Memory B cell (primary cell): Measurements from ENCODE around the gene TSPAN11.

Source experiments
- ATAC-seq: fragments of 150-1000 bp; cut with Tn5 transposase; 2 replicates; pipeline ENCODE4 v1.10.0; 2021; ENCODE audit warnings: low read depth, mild to moderate bottlenecking, moderate library complexity
- DNase-seq, 2 donors: peaks; one replicate each; pipeline ENCODE4 v3.0.0; 2022; ENCODE audit warnings: low spot score in 2 of 2
- H3K27ac Mint-ChIP-seq: one replicate; pipeline ENCODE4 v1.8.0; 2022; ENCODE audit warnings: mild to moderate bottlenecking, moderate library complexity, mixed read lengths
- H3K27me3 Mint-ChIP-seq: one replicate; pipeline ENCODE4 v1.8.0; 2022; ENCODE audit warnings: mixed read lengths
- H3K36me3 Mint-ChIP-seq: one replicate; pipeline ENCODE4 v1.8.0; 2022; ENCODE audit warnings: mild to moderate bottlenecking, mixed read lengths
- H3K4me1 Mint-ChIP-seq: one replicate; pipeline ENCODE4 v1.8.0; 2022; ENCODE audit warnings: mixed read lengths
- H3K4me3 Mint-ChIP-seq: one replicate; pipeline ENCODE4 v1.8.0; 2022; ENCODE audit warnings: mild to moderate bottlenecking, moderate library complexity, mixed read lengths
- H3K9me3 Mint-ChIP-seq: one replicate; pipeline ENCODE4 v1.8.0; 2022; ENCODE audit warnings: mixed read lengths

The TSPAN11 gene

DNA sequence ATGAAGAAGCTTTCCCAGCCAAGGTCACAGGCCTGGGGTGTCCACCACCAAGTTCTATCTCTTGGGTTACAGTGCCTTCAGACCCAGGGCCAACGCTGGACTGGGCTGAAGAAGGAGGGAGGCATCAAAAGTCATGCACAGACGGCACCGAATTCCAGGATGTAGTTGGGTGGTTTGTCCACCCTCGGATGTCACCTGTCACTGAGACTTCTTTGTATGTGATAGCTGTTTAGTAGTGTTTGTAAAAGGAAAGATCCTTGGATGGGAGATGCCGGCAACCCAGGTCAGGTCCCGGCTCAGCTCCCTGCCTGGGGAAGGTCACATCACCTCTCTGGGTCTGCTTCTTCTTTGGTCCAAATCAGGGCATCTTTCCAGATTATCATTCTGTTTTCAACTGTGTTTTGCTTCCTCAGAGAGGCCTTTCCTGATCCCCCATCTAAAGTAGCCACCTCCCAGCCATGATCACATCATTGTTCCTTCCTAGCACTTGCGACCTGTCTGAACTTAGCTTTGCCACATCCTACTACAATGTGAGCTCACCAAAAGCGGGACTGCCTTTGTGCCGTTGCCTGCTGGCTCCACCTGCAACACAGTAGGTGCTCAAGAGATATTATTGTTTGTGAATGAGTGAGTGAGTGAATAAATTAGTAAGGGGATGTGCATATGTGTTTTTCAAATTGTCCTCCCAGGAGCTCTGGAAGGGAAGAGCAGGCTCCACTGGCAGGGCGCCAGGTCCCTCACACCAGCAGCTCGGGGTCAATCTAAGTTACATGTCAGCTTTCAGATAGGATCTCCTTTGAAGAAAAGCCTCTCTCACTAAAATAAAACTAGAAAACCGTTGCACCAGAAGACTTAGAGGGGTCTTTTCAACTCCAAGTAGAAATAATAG is 2.1 kb downstream of the TSPAN11 start:
- H3K36me3 Mint-ChIP-seq: no peaks in the 10 kb centered on the region
- no peak for ATAC-seq

DNA sequence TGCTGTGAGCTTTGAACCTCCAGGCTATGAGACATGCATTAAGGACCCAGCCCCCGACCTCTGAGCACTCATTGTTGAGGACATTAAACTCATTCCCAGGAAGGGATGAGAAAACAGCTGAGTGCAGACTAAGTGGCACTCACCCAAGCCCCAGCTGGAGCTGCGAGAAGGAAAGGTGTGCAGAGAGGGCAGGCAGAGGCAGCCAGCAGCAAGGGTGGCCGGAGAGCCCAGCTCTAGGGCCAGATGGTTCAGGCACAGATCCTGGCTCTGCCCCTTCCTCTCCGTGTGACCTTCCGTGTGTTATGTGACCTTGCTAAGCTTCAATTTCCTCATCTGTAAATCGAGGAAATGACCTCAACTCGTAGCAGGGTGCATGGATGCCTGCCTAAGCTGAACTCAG is 3.7 kb downstream of the TSPAN11 start:
- no peaks in the 10 kb centered on the region for H3K9me3 Mint-ChIP-seq
- DNase-seq (no peak), ATAC-seq (no peak)
- H3K36me3 Mint-ChIP-seq: no peaks in the 10 kb centered on the region
- no peaks in the 10 kb centered on the region for H3K4me1 Mint-ChIP-seq
- no peak overlapping the region for H3K27ac Mint-ChIP-seq
- no peak overlapping the region for H3K4me3 Mint-ChIP-seq
- peaks cover 33% of the 10 kb centered on the region for H3K27me3 Mint-ChIP-seq

More for the DNA sequence above, 2.1 kb downstream of the TSPAN11 start:
- no peaks in the 10 kb centered on the region for H3K9me3 Mint-ChIP-seq
- no peaks in the 10 kb centered on the region for H3K4me1 Mint-ChIP-seq
- H3K4me3 Mint-ChIP-seq: no peak overlapping the region
- H3K27me3 Mint-ChIP-seq: peaks cover 39% of the 10 kb centered on the region
- no peak for DNase-seq
- no peak overlapping the region for H3K27ac Mint-ChIP-seq

DNA sequence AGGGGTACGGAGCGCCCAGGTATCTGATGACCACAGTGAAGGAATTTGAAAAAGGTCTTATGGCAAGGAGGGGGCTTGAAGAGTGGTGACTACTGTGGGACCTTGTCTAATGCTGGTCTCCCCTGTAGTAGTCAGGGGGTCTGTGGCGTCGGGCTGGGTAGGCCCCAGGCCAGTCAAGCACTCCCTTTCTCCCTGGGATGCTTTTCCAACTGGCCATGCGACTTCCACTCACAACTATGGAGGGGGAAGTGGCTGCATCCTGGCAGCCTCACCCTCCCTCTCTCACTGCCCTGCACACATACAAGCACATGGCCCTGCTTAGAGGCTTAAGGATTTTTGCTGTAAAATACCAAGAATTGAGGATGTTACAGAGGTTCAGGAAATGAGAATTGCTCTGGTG is 4.1 kb downstream of the TSPAN11 start:
- ATAC-seq: no peak
- Mint-ChIP-seq H3K9me3 (no peaks in the 10 kb centered on the region), H3K4me1 (no peaks in the 10 kb centered on the region), H3K4me3 (no peak overlapping the region), H3K27ac (no peak overlapping the region), H3K27me3 (peaks cover 29% of the 10 kb centered on the region), H3K36me3 (no peaks in the 10 kb centered on the region)
- DNase-seq: no peak

DNA sequence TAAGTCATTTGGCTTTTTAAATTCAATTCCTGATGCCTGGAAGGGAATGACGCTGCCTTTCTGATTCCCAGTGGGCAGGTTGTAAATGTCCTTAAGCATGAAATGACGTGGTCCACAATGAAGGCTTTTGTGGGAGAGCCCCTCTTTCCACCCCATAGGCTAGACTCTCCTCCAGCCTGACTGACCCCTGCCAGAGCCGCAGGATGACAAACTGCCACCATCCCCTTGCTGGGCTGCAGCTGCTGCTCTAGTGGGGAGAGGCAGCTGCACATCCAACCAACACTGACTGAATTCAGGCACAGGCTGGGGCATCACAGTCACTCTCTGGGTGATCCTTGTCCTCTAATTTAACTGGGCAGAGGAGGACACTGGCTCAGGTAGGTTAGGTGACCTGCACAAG is 6.3 kb downstream of the TSPAN11 start:
- ATAC-seq (no peak), DNase-seq (no peak)
- Mint-ChIP-seq H3K4me3 (no peak overlapping the region), H3K27ac (no peak overlapping the region), H3K9me3 (no peaks in the 10 kb centered on the region), H3K36me3 (no peaks in the 10 kb centered on the region), H3K4me1 (no peaks in the 10 kb centered on the region), H3K27me3 (peaks cover 28% of the 10 kb centered on the region)

DNA sequence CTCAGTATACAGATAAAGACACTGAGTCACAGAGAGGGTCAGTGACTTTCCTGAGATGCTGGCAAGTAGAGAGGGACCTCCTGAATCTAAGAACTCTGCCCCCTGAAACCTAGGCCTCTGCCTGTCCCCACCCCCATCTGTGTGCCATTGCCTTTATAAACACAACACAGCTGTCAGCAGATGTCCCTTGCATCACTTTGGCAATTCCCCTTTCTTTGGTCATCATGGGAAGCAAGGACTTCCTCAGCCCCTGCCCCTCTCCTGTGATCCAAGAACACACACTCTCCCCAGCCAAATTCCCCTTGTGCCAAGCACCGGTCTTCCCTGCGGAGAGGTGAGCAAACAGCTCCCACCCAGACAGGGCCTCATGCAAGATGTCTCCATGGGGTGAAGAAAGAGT is 8.3 kb downstream of the TSPAN11 start:
- Mint-ChIP-seq H3K27me3 (peaks cover 17% of the 10 kb centered on the region), H3K27ac (no peak overlapping the region), H3K4me1 (no peaks in the 10 kb centered on the region), H3K36me3 (no peaks in the 10 kb centered on the region), H3K4me3 (no peak overlapping the region), H3K9me3 (no peaks in the 10 kb centered on the region)
- DNase-seq (no peak), ATAC-seq (no peak)

DNA sequence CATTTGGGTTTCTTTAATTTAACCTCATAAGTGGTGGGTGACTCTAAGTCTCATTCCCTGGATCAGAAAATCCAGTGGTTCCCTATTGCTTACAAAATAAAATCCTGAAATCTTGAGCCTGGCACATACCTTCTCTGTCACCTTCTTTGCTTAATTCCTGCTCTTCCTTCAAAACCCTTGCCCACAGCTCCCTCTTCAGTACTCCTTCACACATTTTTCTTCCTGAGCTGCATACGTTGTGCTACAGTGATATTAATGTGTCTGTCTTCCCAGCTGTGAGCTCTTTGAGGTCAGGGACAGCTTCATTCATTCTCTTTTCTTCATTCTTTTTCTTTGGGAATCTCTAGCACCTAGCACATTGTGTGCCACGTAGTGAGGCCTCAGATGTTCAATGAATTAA is 9.5 kb downstream of the TSPAN11 start:
- H3K4me1 Mint-ChIP-seq: no peaks in the 10 kb centered on the region
- no peak overlapping the region for H3K4me3 Mint-ChIP-seq
- no peak for DNase-seq
- H3K9me3 Mint-ChIP-seq: no peaks in the 10 kb centered on the region
- peaks cover 13% of the 10 kb centered on the region for H3K27me3 Mint-ChIP-seq
- H3K27ac Mint-ChIP-seq: no peak overlapping the region
- H3K36me3 Mint-ChIP-seq: no peaks in the 10 kb centered on the region
- no peak for ATAC-seq

DNA sequence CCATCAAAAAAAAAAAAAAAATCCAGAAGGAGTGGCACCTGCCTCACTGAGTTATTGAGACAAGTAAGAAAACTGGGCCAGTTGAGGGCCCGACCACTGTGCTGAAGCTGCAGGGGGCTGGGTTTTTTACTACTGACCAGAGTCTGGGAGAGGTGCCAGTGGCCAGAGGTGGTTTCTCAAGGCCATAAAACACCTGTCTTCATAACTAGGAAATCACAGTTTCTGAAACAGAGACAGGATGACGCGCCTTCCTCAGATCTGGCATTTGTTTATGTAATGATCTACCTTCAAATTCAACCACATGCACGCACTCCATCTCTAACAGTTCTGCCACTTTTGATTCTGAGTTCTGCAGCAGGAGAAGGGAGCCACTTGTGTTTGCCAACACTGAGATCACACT is 12.7 kb downstream of the TSPAN11 start:
- Mint-ChIP-seq H3K4me3 (no peak overlapping the region), H3K4me1 (no peaks in the 10 kb centered on the region), H3K9me3 (no peaks in the 10 kb centered on the region), H3K36me3 (no peaks in the 10 kb centered on the region), H3K27ac (no peak overlapping the region), H3K27me3 (peaks cover 7% of the 10 kb centered on the region)
- DNase-seq (no peak), ATAC-seq (no peak)

DNA sequence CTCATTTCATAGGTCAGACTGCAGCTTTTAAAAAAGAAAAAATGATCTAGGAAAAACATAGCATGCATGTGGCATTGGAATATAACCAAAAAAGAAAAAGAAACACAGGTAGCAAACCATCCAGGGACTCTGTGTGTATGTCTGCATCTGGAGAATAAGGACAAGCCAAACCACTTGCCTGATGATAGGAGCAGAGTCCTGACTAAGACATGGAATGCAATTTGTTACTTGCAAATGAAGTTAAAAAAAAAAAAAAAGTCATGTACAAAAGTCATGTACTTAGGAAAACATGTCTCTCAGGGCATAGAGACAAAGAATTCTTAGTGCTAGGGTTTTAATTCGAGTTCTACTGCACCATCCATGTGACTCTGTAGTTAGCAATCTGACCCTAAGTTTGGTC is 15.9 kb downstream of the TSPAN11 start:
- Mint-ChIP-seq H3K9me3 (no peaks in the 10 kb centered on the region), H3K27ac (no peak overlapping the region), H3K4me3 (no peak overlapping the region), H3K4me1 (no peaks in the 10 kb centered on the region), H3K27me3 (peaks cover 3% of the 10 kb centered on the region), H3K36me3 (no peaks in the 10 kb centered on the region)
- no peak for ATAC-seq
- DNase-seq: no peak

DNA sequence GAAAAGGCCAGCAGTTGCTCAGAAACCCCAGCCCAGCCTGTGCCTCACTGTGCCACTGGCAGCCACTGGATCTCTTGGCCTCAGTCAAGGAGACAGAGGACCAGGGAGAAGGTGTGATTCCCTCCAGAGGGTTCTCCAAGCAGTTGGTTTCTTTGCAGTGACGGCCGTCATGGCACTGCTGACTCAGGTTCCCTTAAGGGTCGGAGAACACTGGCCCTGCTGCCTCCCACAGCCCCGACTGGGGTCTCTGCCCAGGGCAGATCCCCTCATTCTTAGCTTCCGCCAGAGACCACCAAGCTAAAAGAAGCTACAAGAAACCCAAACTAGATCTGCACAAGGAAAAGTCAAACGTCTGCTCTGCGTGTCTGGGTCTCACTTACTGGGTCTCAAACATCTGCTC is 16.4 kb downstream of the TSPAN11 start:
- H3K4me1 Mint-ChIP-seq: no peaks in the 10 kb centered on the region
- DNase-seq: no peak
- peaks cover 5% of the 10 kb centered on the region for H3K27me3 Mint-ChIP-seq
- H3K36me3 Mint-ChIP-seq: no peaks in the 10 kb centered on the region
- H3K4me3 Mint-ChIP-seq: no peak overlapping the region
- no peak for ATAC-seq
- peaks cover 2% of the 10 kb centered on the region for H3K9me3 Mint-ChIP-seq
- H3K27ac Mint-ChIP-seq: no peak overlapping the region

DNA sequence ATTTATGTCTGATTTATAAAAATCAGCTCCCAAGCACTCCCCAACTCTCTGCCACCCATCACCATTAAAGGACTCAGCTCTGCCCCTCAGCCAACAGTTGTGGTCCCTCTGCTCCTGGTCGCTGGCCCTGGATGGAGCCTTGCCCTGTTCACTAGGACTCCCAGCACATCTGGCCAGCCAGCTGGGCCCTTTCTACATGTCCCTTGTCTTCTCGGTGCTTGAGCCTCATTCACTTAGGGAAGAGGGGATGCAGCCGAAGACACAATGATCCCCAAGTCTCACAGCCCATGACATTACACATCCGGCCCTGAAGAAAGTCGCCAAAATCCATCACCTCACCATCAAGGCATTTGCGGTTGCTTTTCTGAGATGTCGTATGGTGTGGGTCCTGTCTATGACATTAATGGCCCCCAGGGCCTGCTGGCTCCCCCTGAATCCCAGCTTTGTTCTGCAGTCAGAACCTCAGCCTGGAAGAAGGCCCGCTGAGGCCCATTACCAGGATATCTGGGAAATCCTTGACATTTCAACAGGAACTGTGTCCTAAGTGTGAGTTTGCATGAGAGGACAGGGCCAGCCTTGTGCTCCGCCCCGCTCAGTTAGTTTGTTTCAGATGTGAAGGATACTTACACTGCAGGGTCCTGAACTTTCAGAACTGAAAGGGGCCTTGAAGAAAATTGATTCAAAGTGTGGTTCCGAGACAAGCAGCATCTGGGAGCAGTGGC is 19.1 kb downstream of the TSPAN11 start:
- peaks cover 18% of the 10 kb centered on the region for H3K27me3 Mint-ChIP-seq
- no peaks in the 10 kb centered on the region for H3K36me3 Mint-ChIP-seq
- DNase-seq (no peak), ATAC-seq (no peak)
- no peak overlapping the region for H3K27ac Mint-ChIP-seq
- H3K9me3 Mint-ChIP-seq: peaks cover 2% of the 10 kb centered on the region
- no peaks in the 10 kb centered on the region for H3K4me1 Mint-ChIP-seq
- H3K4me3 Mint-ChIP-seq: no peak overlapping the region

DNA sequence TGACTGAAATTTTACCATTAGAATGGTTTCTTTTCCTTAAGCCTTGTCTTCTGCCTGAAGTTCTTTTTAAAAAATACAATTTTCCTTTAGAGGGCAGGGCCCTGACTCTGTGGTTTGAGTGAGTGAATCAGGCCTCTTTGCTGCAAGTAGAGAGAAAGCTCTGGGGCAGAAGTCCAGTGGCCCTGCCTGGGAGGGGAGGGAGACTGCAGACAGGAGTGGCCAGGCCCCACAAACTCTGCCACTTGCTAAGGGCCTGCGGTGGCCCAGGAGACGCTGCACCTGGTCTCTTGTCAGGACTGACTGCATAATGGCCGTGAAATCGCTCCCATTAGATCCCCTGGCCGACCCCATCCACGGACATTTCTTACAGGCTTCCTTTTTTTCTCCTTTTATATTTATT is 25.5 kb downstream of the TSPAN11 start:
- Mint-ChIP-seq H3K4me3 (no peak overlapping the region), H3K4me1 (no peaks in the 10 kb centered on the region), H3K27me3 (peaks cover 18% of the 10 kb centered on the region), H3K27ac (no peak overlapping the region), H3K36me3 (no peaks in the 10 kb centered on the region), H3K9me3 (peaks cover 3% of the 10 kb centered on the region)
- DNase-seq (no peak), ATAC-seq (no peak)

DNA sequence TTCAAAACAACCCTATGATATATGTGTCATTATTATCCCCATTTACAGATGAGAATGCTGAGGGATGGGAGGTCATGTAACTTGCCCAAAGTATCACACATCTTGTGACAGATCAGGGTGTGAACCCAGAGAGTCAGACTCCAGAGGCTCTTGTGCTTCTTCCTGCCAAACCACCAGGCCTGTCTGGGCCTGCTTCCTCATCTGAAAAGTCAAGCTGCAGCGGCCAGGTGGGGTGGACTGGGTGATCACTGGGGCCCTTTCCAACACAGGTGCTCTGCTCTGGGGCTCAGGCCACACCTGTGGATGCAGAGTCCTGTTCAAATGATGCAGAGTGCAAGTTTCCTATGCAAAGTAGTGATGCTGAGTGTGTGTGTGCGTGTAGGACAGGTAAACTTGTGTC is 26.7 kb downstream of the TSPAN11 start:
- Mint-ChIP-seq H3K27me3 (peaks cover 13% of the 10 kb centered on the region), H3K36me3 (no peaks in the 10 kb centered on the region), H3K27ac (no peak overlapping the region), H3K9me3 (peaks cover 1% of the 10 kb centered on the region), H3K4me3 (no peak overlapping the region), H3K4me1 (no peaks in the 10 kb centered on the region)
- ATAC-seq: no peak
- DNase-seq: no peak

DNA sequence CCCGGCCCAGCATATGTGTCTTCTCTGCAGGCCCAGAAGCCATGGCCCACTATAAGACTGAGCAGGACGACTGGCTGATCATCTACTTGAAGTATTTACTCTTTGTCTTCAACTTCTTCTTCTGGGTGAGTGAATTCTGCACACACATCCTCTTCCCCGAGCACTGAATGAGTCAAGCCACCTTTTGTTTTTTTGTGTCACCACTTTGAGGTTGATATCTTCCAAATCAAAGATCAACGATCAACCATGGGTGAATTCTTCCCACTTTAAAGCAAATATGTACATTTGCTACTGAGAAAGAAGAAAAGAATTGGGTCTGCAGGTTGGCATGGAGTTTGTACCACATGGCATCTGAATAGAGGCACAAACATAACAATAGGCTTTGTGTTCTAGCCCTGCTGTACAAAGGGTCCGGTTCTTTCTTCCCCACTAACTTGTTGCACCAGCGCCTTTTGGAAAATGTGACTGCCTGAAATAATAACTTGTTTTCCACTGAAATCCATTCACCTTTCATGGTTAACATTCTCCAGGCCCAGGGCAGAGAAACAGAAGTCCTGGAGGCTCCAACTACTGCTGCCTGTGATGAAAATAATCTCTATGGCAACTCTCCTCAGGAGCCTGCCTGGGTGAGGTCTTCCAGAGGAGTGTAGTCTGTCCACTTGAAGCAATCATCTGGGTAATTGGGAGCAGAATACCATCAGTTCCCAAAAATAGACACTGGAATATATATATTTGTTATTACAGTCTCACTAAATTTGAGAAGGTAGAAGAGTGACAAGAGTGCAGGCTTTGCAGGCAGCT is 27.6 kb downstream of the TSPAN11 start:
- Mint-ChIP-seq H3K36me3 (no peaks in the 10 kb centered on the region), H3K9me3 (peaks cover 1% of the 10 kb centered on the region), H3K27me3 (peaks cover 10% of the 10 kb centered on the region), H3K4me1 (no peaks in the 10 kb centered on the region), H3K4me3 (no peak overlapping the region), H3K27ac (no peak overlapping the region)
- ATAC-seq (no peak), DNase-seq (no peak)

DNA sequence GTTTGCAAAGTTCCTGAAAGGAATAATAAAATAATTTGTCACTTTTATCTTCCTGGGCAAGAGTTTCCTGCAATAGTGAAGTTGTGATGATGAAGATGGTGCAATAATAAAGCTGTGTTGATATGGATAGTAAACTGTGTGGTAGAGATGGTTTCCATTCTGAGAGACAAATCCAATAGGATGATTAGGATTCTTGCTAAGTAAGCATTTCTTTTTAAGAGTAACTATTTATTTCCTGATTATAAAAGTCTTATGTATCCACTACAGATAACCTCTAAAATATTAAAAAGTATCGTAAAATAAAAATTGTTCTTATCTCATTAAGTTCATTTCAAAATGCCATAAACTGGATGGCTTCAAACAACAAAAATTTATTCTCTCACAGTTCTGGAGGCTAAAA is 28.7 kb downstream of the TSPAN11 start:
- Mint-ChIP-seq H3K36me3 (no peaks in the 10 kb centered on the region), H3K27me3 (peaks cover 3% of the 10 kb centered on the region), H3K27ac (no peak overlapping the region), H3K9me3 (peaks cover 1% of the 10 kb centered on the region), H3K4me3 (no peak overlapping the region), H3K4me1 (no peaks in the 10 kb centered on the region)
- no peak for ATAC-seq
- no peak for DNase-seq
